GM19395 (cell line): ENCODE data around the gene LIN37.

Source experiments
- ATAC-seq: cut with Tn5 transposase; IDR thresholded peaks from one replicate; pipeline ENCODE4 v1.9.1; 2021; ENCODE audit warnings: mild to moderate bottlenecking, moderate library complexity; ENCODE audit not compliant: unreplicated experiment

Gene LIN37

GRCh38 chr19:35751839-35752745 lies 3.7 kb downstream of the LIN37 start:
- no peak for ATAC-seq

GRCh38 chr19:35752746-35753350 lies 4.5 kb downstream of the LIN37 start:
- no peak for ATAC-seq

- no peak for ATAC-seq
These were observed 5.4 kb downstream of the LIN37 start for GRCh38 chr19:35753634-35754369.

GRCh38 chr19:35754370-35755130 lies 6.2 kb downstream of the LIN37 start:
- no peak for ATAC-seq

- ATAC-seq = no peak
These were observed 6.8 kb downstream of the LIN37 start for GRCh38 chr19:35755131-35755549.

GRCh38 chr19:35755550-35756376 lies 7.4 kb downstream of the LIN37 start:
- ATAC-seq = no peak

- no peak for ATAC-seq
These were observed 8.2 kb downstream of the LIN37 start, which contains the start of gene HSPB6 for GRCh38 chr19:35756377-35757230. Gene HSPB6, minus strand, starts transcription at chr19:35757029. Its CDS starts 21 bp downstream, at chr19:35757008.

- peak; percentile 10 for ATAC-seq
These were observed 8.9 kb downstream of the LIN37 start for GRCh38 chr19:35757231-35757748.

GRCh38 chr19:35757749-35758608 lies 9.6 kb downstream of the LIN37 start, which contains the start of gene PROSER3:
Gene PROSER3, plus strand, starts transcription at chr19:35758176. Its CDS starts 40 bp downstream, at chr19:35758216.
- peak; percentile 97 for ATAC-seq

GRCh38 chr19:35759697-35760096 lies 11.3 kb downstream of the LIN37 start:
- ATAC-seq = no peak

GRCh38 chr19:35760711-35761349 lies 12.5 kb downstream of the LIN37 start:
- ATAC-seq = no peak

GRCh38 chr19:35764432-35765315 lies 16.3 kb downstream of the LIN37 start:
- ATAC-seq = no peak

- ATAC-seq = no peak
These were observed 18.3 kb downstream of the LIN37 start for GRCh38 chr19:35766571-35767104.

GRCh38 chr19:35767288-35768081 lies 19.1 kb downstream of the LIN37 start:
- no peak for ATAC-seq

- ATAC-seq = no peak
These were observed 19.7 kb downstream of the LIN37 start for GRCh38 chr19:35768082-35768421.
